NCI-H1694 (cell line): Measurements from ENCODE around the gene SNX6.
"Not testable (repeated sequence)": the region's sequence is repeated elsewhere in the genome, so short reads cannot be mapped to it uniquely, and the experiment has no call there.

Experiments
- DNase-seq: peaks from one replicate; lab custom pipeline; 2025; lab: John Stamatoyannopoulos, UW

The SNX6 gene

DNA sequence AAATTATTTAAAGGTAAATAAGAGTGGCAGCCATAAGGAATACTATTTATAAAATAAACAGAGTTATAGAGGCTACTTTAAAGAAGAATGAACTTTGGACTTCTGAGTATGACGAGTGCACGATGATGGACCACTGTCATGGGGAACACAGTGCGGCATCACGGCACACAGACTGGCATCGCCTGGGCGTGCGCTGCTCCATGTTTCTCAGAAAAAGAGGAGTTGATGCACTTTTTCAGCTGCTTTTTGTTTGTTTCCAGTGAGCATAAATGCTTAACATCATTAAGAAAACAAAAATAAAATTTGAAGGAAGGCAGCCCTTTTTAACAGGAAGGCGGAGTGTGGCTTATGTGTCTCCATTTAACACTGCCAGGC, 67.2 kb downstream of the SNX6 start:
- no peak for DNase-seq

DNA sequence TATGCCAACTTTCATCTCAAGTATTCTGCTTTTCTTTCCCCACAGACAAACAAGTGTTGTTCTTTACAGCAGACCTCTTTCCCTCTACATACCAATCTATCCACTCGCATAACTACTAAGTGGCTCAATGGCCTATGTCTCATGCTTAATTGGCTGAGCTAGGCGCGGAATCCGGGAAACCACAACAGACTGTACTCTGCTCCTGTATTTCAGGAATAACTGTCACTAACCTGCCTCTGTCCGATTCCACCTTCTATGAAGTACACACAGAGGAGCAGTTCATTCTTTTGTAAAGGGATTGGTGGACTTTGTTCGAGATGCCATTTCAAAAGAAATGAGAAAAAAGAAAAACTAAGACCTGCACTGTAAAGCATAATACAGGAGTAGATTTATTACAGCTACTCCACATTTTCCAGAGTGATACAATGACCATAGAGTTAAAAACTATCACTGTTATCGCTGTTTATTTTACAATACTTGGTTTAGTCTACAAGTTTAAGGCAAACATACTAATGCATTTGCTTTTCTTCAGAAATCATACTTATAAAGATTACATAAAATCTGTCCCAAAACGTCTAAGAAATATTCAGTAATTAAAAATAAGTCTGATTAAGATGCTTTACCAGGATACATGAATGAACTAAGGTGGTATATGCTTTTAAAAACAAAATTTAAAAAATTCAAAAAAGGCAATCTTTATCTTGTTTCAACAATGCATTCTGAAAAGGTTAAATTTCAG, 67.7 kb downstream of the SNX6 start:
- not testable (repeated sequence) for DNase-seq

DNA sequence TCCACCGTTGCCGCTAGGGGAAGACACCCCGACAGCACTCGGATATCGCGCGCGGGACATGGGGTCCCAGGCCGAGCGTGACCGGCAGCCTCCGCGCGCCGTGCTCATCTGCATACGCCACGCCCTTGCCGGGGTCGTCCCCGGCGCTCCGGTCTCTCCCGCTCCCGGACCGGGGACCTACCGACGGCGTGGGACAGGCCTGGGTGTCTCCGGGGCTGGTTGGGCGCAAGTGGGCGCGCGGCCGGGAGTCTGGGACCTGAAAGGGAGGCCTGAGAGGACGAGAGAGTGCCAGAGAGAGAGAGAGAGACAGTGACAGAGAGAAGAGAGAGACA, 73.5 kb downstream of the SNX6 start:
- not testable (repeated sequence) for DNase-seq

DNA sequence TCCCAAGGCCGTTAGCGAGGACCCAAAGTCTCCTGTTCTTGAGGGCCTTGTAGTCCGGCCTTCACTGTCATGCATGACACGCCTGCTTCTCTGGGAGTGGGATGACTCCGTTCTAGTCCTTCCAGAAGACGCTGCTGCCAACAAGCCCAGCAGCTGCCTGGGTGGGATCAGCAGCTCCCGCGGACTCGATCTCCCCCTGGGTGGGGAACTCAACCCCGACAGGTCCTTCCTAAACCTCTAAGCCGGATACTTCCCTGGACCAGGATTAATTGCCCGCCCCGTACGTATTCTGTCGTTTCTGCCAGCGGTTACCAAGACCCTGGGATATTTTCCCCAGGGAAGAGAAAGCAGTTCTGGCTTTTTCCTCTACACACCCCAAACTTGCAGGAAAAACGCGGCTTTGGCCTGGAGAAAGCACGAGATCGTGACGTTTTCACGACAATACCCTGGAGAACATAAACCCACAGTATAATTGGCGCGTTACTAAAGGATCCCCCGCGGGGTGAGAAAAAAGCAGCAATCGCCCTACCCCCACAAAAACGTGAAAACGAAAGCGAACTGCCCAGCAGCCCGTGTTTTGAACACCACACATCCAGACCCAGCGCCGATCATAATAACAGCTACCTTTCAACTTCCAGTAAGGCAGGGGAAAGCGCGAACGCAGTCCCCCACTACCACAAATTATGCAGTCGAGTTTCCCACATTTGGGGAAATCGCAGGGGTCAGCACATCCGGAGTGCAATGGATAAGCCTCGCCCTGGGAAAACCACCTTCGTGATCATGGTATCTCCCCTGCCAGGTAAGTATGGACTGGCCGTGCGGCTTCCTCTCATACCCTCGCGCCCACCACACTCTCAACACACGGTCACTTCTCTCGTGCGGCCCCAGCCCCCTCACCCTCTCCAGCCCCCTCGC, 74.1 kb downstream of the SNX6 start:
- DNase-seq: not testable (repeated sequence)

DNA sequence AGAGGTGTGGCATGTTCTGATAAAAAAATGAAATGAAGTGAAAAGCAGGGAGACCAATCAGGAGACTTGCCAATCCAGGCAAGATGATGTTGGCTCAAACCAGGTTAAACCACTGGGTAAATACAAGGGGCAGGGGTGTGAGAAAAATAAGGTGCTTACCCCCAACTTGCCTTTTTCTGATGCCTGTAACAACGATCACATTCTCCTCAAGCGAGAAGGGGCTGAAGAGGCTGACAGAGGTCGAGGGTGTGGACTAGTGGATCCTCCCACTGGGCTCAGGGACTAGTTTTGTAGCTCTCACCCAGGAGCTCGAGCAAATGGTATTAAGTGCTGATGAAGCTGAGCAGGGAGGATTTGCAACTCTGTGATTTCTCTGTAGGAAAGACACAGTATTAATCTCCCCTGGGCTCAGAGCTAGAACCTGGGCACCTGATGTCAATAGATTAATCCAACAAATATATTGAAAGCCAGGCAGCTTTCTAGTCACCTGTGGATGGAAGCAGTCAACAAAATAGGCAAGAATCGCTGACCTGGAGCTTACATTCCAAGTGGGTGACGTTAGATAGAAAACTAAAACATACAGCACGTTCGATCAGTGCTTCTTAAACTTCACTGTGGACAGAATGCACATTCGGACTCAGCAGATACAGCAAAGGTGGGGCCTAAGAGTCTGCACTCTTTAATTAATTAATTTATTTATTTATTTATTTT, 75.3 kb downstream of the SNX6 start:
- no peak for DNase-seq

DNA sequence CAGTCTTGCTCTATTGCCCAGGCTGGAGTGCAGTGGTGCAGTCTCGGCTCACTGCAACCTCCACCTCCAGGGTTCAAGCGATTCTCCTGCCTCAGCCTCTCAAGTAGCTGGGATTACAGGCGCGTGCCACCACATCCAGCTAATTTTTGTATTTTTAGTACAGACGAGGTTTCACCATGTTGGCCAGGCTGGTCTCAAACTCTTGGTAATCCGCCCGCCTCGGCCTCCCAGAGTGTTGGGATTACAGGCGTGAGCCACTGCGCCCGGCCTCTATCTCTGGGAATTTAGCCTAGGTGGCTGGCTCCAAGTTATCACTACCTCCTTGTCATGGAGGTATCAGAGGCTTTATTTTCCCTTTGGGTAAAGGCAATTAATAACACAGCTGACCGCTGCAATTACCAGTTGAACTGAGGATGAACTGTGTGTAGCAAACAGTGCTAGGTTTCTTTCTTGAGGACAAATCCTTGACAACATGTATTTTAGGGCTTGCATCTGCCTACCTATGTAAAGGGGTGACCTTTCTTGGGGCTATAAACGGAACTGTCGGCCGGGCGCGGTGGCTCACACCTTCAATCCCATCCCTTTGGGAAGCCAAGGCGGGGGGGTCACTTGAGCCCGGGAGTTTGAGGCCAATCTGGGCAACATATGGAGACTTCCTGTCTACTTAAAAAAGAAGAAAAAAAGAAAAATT, 80.5 kb downstream of the SNX6 start:
- DNase-seq: not testable (repeated sequence)

DNA sequence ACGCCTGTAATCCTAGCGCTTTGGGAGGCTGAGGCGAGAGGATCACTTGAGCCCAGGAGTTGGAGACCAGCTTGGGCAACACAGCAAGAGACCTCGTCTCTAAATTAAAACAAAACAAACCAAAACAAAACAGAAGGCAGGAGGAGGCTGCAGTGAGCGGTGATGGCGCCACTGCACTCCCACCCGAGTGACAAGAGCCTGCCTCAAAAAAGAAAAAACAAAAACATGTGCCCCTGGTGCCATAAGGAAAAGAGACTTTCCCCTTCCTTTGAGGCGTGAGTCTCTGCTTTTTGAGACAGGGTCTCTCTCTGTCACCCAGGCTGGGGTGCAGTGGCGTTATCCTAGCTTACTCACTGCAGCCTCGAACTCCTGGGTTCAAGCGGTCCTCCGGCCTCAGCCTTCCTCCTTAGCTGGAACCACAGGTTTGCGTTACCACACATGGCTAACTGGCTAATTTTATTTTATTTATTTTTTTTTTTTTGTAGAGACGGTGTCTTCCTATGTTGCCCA, 81.4 kb downstream of the SNX6 start:
- DNase-seq: no peak

DNA sequence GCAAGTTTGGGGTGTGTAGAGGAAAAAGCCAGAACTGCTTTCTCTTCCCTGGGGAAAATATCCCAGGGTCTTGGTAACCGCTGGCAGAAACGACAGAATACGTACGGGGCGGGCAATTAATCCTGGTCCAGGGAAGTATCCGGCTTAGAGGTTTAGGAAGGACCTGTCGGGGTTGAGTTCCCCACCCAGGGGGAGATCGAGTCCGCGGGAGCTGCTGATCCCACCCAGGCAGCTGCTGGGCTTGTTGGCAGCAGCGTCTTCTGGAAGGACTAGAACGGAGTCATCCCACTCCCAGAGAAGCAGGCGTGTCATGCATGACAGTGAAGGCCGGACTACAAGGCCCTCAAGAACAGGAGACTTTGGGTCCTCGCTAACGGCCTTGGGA, 82.8 kb downstream of the SNX6 start:
- DNase-seq: not testable (repeated sequence)

DNA sequence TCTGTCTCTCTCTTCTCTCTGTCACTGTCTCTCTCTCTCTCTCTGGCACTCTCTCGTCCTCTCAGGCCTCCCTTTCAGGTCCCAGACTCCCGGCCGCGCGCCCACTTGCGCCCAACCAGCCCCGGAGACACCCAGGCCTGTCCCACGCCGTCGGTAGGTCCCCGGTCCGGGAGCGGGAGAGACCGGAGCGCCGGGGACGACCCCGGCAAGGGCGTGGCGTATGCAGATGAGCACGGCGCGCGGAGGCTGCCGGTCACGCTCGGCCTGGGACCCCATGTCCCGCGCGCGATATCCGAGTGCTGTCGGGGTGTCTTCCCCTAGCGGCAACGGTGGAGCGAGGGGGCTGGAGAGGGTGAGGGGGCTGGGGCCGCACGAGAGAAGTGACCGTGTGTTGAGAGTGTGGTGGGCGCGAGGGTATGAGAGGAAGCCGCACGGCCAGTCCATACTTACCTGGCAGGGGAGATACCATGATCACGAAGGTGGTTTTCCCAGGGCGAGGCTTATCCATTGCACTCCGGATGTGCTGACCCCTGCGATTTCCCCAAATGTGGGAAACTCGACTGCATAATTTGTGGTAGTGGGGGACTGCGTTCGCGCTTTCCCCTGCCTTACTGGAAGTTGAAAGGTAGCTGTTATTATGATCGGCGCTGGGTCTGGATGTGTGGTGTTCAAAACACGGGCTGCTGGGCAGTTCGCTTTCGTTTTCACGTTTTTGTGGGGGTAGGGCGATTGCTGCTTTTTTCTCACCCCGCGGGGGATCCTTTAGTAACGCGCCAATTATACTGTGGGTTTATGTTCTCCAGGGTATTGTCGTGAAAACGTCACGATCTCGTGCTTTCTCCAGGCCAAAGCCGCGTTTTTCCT, 83.4 kb downstream of the SNX6 start:
- not testable (repeated sequence) for DNase-seq

DNA sequence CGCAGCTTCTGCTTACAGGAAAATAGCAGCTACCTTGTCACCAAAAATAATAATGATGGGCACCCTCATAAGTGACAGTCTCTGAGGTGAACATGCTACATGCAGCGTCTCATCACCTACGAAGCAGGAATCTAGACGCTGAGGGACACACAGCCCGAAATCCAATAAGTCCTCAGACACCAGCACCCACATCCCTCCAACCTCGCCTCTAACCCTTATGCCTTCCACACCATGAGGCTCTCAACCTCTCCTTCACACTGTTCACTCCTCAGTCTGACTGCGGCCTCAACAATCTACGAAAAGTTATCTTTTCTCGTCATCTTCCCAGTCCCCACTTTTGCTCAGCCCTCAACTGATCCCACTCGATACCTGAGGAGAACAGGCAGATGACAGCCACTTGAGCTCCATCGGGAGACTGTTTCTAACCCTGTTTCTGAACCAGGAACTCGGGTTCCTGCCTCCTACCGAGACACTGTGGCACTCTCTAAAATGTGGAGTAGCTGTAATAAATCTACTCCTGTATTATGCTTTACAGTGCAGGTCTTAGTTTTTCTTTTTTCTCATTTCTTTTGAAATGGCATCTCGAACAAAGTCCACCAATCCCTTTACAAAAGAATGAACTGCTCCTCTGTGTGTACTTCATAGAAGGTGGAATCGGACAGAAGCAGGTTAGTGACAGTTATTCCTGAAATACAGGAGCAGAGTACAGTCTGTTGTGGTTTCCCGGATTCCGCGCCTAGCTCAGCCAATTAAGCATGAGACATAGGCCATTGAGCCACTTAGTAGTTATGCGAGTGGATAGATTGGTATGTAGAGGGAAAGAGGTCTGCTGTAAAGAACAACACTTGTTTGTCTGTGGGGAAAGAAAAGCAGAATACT, 89.5 kb downstream of the SNX6 start:
- not testable (repeated sequence) for DNase-seq

DNA sequence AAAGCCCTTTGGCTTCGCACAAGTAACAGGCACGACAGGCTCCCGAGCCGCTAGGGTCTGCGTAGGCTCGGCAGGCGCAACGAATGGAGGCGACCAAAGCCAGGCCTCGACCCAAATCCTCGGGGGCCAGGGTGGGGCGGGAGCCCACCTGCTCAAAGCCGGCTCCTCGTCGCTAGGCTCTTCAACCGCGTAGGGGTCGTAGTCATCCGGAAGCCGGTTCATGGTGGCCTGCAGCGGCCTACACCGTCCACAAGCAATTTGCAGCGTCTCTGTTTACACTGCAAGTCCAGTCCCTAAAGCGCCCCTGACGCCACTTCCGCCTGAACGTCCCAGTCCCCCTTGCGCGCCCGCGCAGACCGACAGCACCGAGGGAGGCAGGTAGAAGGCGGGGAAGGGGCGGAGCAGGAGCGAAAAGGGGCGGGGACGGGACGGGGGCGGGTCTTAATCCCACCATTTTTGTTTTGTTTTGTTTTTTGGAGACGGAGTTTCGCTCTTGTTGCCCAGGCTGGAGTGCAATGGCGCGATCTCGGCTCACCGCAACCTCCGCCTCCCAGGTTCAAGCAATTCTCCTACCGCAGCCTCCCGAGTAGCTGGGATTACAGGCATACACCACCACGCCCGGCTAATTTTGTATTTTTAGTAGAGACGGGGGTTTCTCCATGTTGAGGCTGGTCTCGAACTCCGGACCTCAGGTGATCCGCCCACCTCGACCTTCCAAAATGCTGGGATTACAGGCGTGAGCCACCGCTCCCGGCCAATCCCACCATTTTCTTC, 90.4 kb downstream of the SNX6 start, which contains the start of gene EAPP:
TSS of gene EAPP (minus strand) at position 295 of the 774 bp plus-strand sequence. CDS start at position 222, 73 bp downstream.
- DNase-seq: no peak

DNA sequence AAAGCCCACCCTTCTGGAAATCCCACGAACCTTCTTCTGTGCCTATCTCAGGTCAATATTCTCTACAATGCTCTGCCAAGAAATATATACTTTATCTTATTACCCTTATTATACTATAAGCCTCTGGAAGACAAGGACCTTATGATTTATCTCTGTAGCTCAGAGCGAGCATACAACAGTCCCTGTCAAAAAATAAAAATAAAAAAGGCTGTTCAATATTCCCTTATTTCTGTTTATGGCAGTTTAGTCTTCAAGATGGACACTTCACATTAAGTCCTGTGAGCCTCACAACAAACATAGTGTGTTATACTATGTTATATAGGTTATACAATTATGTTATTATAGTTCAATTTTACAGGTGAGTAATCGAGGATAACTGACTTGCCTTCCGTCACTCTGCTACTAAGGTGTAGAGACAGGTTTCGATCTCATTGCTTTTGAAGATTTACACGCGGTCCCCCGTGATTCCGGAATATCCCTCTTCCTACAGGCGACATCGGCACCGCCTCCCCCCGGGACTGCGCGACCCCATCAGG, 91.0 kb downstream of the SNX6 start:
- no peak for DNase-seq

DNA sequence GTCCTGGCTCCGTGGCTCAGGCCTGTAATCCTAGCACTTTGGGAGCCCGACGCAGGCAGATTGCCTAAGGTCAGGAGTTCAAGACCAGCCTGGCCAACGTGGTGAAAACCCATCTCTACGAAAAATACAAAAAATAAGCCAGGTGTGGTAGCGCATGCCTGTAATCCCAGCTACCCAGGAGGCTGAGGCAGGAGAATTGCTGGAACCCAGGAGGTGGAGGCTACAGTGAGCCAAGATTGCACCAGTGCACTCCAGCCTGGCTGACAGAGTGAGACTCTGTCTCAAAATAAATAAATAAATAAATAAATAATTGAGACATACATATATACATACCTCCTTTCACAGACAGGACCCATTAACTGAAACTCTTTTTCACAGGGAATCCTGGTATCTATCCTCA, 91.9 kb downstream of the SNX6 start:
- DNase-seq: not testable (repeated sequence)

DNA sequence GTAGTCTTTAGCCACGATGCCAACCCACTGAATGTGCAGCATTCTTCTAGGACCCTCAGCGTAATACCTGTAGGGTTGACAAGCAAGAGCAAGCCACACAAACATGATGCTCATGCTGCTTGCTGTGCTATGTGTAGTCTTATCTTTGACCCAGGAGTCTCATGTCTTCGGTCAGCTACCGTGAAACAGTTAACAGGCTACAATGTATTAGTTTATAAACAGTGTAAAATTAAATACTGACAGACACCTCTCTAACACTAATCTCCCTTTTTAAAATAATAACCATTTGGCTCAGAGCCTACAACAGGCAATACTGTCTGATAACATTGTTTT, 92.3 kb downstream of the SNX6 start:
- DNase-seq: no peak

DNA sequence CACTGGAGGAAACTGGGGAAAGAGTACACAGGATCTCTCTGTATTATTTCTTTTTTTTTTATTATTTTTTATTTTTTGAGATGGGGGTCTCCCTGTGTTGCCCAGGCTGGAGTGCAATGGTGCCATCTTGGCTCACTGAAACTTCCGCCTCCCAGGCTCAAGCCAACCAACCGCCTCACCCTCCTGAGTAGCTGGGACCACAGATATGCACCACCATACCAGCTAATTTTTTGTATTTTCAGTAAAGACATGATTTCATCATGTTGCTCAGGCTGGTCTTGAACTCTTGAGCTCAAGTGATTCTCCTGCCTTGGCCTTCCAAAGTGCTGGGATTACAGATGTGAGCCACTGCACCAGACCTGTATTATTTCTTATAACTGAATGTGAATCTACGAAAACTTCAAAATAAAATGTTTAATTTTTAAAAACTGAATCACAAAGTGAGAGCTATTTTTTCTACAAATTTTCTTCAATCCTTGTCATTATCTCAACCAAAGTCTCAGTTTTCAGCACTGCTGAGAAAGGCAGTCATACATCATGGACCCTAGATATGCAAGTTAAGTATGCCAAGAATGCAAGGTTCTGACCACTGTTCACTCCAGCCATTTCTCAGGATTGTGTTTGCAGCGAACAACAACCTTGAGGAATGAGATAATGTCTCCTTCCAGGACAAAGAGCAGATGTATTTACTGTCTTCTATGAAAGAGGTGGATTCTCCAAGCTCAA, 92.8 kb downstream of the SNX6 start:
- no peak for DNase-seq

DNA sequence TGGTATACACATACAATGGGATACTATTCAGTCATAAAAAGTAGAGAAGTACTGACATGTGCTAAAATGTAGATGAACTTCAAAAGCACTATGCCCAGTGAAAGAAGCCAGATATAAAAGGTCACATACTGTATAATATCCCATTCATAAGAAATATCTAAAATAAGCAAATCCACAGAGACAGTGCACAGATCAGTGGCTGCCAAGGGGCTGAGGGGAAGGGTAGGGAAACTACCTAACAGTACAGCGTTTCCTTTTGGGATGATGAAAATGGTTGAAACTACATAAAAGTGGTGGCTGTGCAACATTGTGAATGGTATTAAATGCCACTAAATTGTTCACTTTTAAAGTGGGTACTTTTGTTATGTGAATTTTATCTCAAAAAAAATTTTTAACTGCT, 102.4 kb downstream of the SNX6 start:
- no peak for DNase-seq

DNA sequence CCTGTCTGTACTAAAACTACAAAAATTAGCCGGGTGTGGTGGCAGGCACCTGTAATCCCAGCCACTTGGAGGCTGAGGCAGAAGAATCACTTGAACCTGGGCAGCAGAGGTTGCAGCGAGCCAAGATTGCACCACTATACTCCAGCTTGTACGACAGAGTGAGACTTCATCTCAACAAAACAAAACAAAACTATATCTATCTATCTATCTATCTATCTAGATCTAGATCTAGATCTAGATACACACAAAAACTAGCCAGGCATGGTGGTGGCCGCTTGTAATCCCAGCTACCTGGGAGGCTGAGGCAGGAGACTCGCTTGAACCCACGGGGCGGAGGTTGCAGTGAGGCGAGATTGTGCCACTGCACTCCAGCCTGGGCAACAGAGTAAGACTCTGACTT, 105.7 kb downstream of the SNX6 start:
- not testable (repeated sequence) for DNase-seq

DNA sequence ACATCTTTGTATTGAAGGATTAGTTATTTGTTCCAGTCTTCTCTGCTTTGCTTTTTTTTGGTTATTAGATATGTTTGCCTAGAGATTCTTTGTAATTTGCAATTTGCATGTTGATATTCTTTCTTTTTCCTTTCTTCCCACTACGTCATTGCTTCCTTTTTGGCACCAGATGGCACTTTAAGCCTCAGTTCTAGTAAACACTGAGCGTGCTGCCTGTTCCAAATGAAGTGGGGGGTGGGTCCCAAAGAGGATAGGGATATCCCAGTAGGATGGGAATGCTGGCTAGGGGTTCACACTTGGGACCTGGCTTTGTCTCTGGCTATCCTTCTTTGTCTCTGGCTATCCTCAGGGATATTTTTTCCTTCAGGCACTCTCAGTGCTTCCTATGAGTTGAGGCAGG, 107.5 kb downstream of the SNX6 start:
- no peak for DNase-seq
